ENCODE measurements around the gene TAF4. TPM values are rescaled to one million over a fixed set of nuclear protein-coding genes. Genes with fewer than 3 reads are reported as not detected.
A peak's percentile ranks its signal among the peaks of the same experiment; 100 is the strongest.

TAF4 gene
- total RNA-seq, 2 donors from 2014 or later: 12.7 to 29.0 TPM

- peaks cover 60% of the 10 kb centered on the region for H3K4me1 ChIP-seq
- no peak for DNase-seq
- no peak overlapping the region for H3K27ac ChIP-seq
- no peak for TF ChIP-seq POLR2A (IDR thresholded peaks at IDR 0.05)
- TF ChIP-seq CTCF (IDR thresholded peaks at IDR 0.05): no peak
- no peaks in the 10 kb centered on the region for H3K27me3 ChIP-seq
- no peak overlapping the region for H3K4me3 ChIP-seq
- 94 to 96% methylated on average over 14 of the region's 14 CpGs for WGBS, 2 donors
- intact Hi-C loops (cut with DNase I): no loop called here
- ATAC-seq: no peak
- no peaks in the 10 kb centered on the region for H3K9me3 ChIP-seq
- H3K36me3 ChIP-seq (replicated peaks in 1 of 2; ENCODE audit: insufficient read depth in 1 of 2, low read depth in 2 of 2): no peaks in the 10 kb centered on the region
Measured at GRCh38 chr20:62022575-62023139, 43.0 kb downstream of the TAF4 start.

GRCh38 chr20:62021793-62022385 is 43.8 kb downstream of the TAF4 start:
- H3K4me3 ChIP-seq: no peak overlapping the region
- ATAC-seq (no peak), DNase-seq (no peak)
- H3K4me1 ChIP-seq: peaks cover 52% of the 10 kb centered on the region
- TF ChIP-seq CTCF (IDR thresholded peaks at IDR 0.05) (no peak), POLR2A (IDR thresholded peaks at IDR 0.05) (no peak)
- H3K27ac ChIP-seq: no peak overlapping the region
- WGBS, 2 donors: 91% methylated on average over 16 to 19 of the region's 19 CpGs
- H3K27me3 ChIP-seq: no peaks in the 10 kb centered on the region
- intact Hi-C loops (cut with DNase I): no loop called here
- no peaks in the 10 kb centered on the region for H3K9me3 ChIP-seq
- no peaks in the 10 kb centered on the region for H3K36me3 ChIP-seq (replicated peaks in 1 of 2; ENCODE audit: insufficient read depth in 1 of 2, low read depth in 2 of 2)

GRCh38 chr20:62020935-62021701 is 44.6 kb downstream of the TAF4 start:
- Histone ChIP-seq H3K27me3 (no peaks in the 10 kb centered on the region), H3K4me1 (peaks cover 45% of the 10 kb centered on the region), H3K4me3 (no peak overlapping the region), H3K36me3 (replicated peaks in 1 of 2; ENCODE audit: insufficient read depth in 1 of 2, low read depth in 2 of 2) (no peaks in the 10 kb centered on the region), H3K27ac (no peak overlapping the region), H3K9me3 (no peaks in the 10 kb centered on the region)
- ATAC-seq (peak; percentile 52), DNase-seq (peak; percentile 50 to 76 (median 61))
- no peak for TF ChIP-seq POLR2A (IDR thresholded peaks at IDR 0.05)
- no peak for TF ChIP-seq CTCF (IDR thresholded peaks at IDR 0.05)
- intact Hi-C loops (cut with DNase I): no loop called here
- WGBS, 2 donors: 47 to 53% methylated on average over 15 to 25 of the region's 25 CpGs

GRCh38 chr20:62019881-62020492 is 45.7 kb downstream of the TAF4 start:
- Histone ChIP-seq H3K9me3 (no peaks in the 10 kb centered on the region), H3K4me1 (peaks cover 36% of the 10 kb centered on the region), H3K27me3 (no peaks in the 10 kb centered on the region), H3K4me3 (no peak overlapping the region), H3K27ac (peak overlapping the region in 3 of 4 donors; percentile 32 to 58 (median 43)), H3K36me3 (replicated peaks in 1 of 2; ENCODE audit: insufficient read depth in 1 of 2, low read depth in 2 of 2) (no peaks in the 10 kb centered on the region)
- peak in 2 of 4 donors; percentile 42 to 43 for DNase-seq
- 29 to 65% methylated on average over 10 to 19 of the region's 19 CpGs for WGBS, 2 donors
- peak; percentile 39 for ATAC-seq
- TF ChIP-seq POLR2A (IDR thresholded peaks at IDR 0.05) (no peak), CTCF (IDR thresholded peaks at IDR 0.05) (no peak)
- intact Hi-C loops (cut with DNase I): no loop called here

Data from body of pancreas (tissue), 4 donors.